ENCODE results near the gene GNG14. TPM values are rescaled to one million over a fixed set of nuclear protein-coding genes. Genes with fewer than 3 reads are reported as not detected.

Gene GNG14
- total and polyA plus RNA-seq, 2 of the 4 experiments (the other 2 are of a cell fraction) = not detected

GRCh38 chr19:12715929-12716328 is 28.1 kb downstream of the GNG14 start:
- Histone ChIP-seq H3K23ac (ENCODE audit: low read depth, low read length) (no peak overlapping the region), H3K9ac (ENCODE audit: low read depth, low read length) (no peak overlapping the region), H4K91ac (ENCODE audit: insufficient read depth, low read depth, low read length) (no peak overlapping the region), H3K4ac (ENCODE audit: low read depth, low read length) (no peak overlapping the region), H3K4me2 (ENCODE audit: low read depth, low read length) (no peak overlapping the region), H4K20me1 (ENCODE audit: insufficient read depth, low read length) (peaks cover 21% of the 10 kb centered on the region), H2AK9ac (replicated peaks; ENCODE audit: low read depth, low read length, poor library complexity) (no peak overlapping the region), H2BK15ac (ENCODE audit: low read depth, low read length) (no peak overlapping the region), H3K9me1 (ENCODE audit: insufficient read depth, low read length) (peaks cover 10% of the 10 kb centered on the region; the same call in 1 of the 2 replicates), H3K36me3 (ENCODE audit: control insufficient read depth, insufficient read depth, low read length) (peaks cover 54% of the 10 kb centered on the region), H2BK120ac (ENCODE audit: low read depth, low read length) (no peak overlapping the region), H4K8ac (ENCODE audit: low read depth in 2 of 2, low read length in 2 of 2) (no peak overlapping the region), H3K27me3 (ENCODE audit: control insufficient read depth, insufficient read depth, low read length) (no peaks in the 10 kb centered on the region), H3K18ac (ENCODE audit: low read depth, low read length) (no peak overlapping the region), H2AK5ac (ENCODE audit: low read depth, low read length) (no peak overlapping the region), H3K4me1 (ENCODE audit: control insufficient read depth, insufficient read depth, low read length) (peaks cover 2% of the 10 kb centered on the region), H4K5ac (ENCODE audit: low read depth, low read length) (no peak overlapping the region), H3K27ac (ENCODE audit: insufficient read depth, low read length) (no peak overlapping the region), H3K79me1 (ENCODE audit: low read depth in 1 of 2, low read length in 2 of 2) (peaks cover 25 to 66% of the 10 kb centered on the region in 2 experiments), H2AFZ (replicated peaks; ENCODE audit: low read length, poor library complexity) (no peak overlapping the region), H2BK20ac (ENCODE audit: low read depth, low read length) (no peak overlapping the region), H3K56ac (ENCODE audit: extremely low read depth, insufficient read depth, low read length) (no peak overlapping the region), H3K4me3 (ENCODE audit: insufficient read depth, low read depth, low read length) (no peak overlapping the region), H3K14ac (replicated peaks; ENCODE audit: low read depth, low read length) (no peak overlapping the region), H2BK5ac (ENCODE audit: low read depth, low read length, poor library complexity, severe bottlenecking) (no peak overlapping the region), H3K9me3 (ENCODE audit: control insufficient read depth, insufficient read depth, low read length) (no peaks in the 10 kb centered on the region)
- dilution Hi-C loops (cut with HindIII; ENCODE audit: low sequenced_read_pairs, unreplicated experiment) (no loop called here), intact Hi-C loops (cut with micrococcal nuclease) (no loop called here), in situ Hi-C loops (cut with MboI; ENCODE audit: low sequenced_read_pairs) (no loop called here)
- ChIA-PET POLR2A (ENCODE audit: unreplicated experiment) (interaction anchor here (0.6 kb wide), 1 partner anchor 223 kb away, joined by 9 read pairs; no protein-coding TSS in a partner anchor), CTCF (no interaction called here)
- DNase-seq (no peak), ATAC-seq (ENCODE audit: low read depth) (no peak)
- TF ChIP-seq POLR2A (IDR thresholded peaks at IDR 0.05; ENCODE audit: low read depth, low read length) = no peak
- no TSS peak for BruUV-seq (replicated peaks)
- WGBS, 2 experiments (ENCODE audit: extremely low coverage in 2 of 2, insufficient read length in 1 of 2) = 100% methylated on average over 1 of the region's 3 CpGs; no CpG with 5 or more reads in 1 of the 2 experiments

Data from IMR-90 (cell line).